Measurements from ENCODE around the gene CEPT1.

CEPT1 gene

DNA sequence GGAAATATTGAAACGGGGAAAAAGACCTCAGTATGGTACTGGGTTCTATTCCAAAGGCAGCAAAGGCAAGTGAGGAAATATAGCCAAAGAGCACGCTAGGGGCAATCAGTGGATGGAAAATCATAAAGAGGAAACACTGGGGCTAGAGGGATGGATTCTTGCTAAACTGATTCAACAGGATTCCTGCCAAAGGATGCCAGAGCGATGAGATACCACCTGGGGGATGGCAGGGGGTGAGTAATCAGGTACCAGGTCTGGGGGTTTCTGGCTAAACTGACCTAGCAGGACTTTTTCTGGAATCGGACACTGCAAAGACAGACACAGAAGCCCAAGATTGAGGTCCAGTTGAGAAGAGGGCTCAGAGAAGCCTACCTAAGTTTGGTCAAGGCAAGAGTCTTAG, 94.2 kb downstream of the CEPT1 start:
- no peak for DNase-seq
